HCT116 (cell line): ENCODE results near the gene RASGEF1C. TPM values are rescaled to one million over a fixed set of nuclear protein-coding genes. Genes with fewer than 3 reads are reported as not detected.

ENCODE experiments used
- ATAC-seq: fragments of 200-7000 bp; cut with Tn5 transposase; 2 replicates; pipeline ENCODE4 v1.9.1; 2020; ENCODE audit warnings: mild to moderate bottlenecking, moderate library complexity
- BruUV-seq: library from RNA; stranded (reverse); fragments of 400-500 nt; replicated peaks from 2 replicates; lab custom pipeline; 2021; lab: Mats Ljungman, UMichigan
- CTCF ChIA-PET: fragments of 300-600 bp; sonication (Branson Sonifier 250); formaldehyde crosslinking; loops from one replicate; lab custom pipeline; 2021; ENCODE audit warnings: antibody characterized with exemption; lab: Charles Lee
- POLR2A ChIA-PET: fragments of 300-600, 350-600 bp; sonication (Branson Sonifier 250); formaldehyde crosslinking; loops from one replicate; lab custom pipeline; 2021; ENCODE audit warnings: antibody characterized with exemption; lab: Charles Lee
- RAD21 ChIA-PET, 2 experiments: fragments of 300-600 bp; sonication (Branson Sonifier 250); formaldehyde crosslinking; loops; one replicate each; lab custom pipeline; 2023; ENCODE audit warnings: low total read pairs in 2 of 2; ENCODE audit not compliant: uncharacterized antibody in 2 of 2, unreplicated experiment in 2 of 2, low non-redundant PET in 1 of 2; lab: Charles Lee
- DNase-seq: peaks from one replicate; pipeline ENCODE4 v3.0.0-alpha.2; 2010; ENCODE audit warnings: low read depth, low spot score
- H2AFZ ChIP-seq: fragments of 200-600 bp; shearing (Covaris generic), sonication (generic); 2 replicates; pipeline ENCODE4 v1.6.1; 2017; ENCODE audit warnings: low read depth, mixed run types, mixed read lengths, antibody characterized with exemption, low read length; ENCODE audit not compliant: poor library complexity, severe bottlenecking
- H3K27ac ChIP-seq: 2 replicates; pipeline ENCODE4 v1.5.1; 2012; ENCODE audit warnings: low read depth, low read length
- H3K27me3 ChIP-seq: fragments of 200-600 bp; sonication (generic); 2 replicates; pipeline ENCODE4 v1.6.1; 2016; ENCODE audit warnings: mixed run types, low read length, mixed read lengths; ENCODE audit not compliant: insufficient read depth
- H3K36me3 ChIP-seq, 2 experiments: fragments of 200-500 bp in 1 of 2; fragments of 200-600 bp in 1 of 2; sonication (Bioruptor generic) in 1 of 2; sonication (generic) in 1 of 2; 2 replicates each; pipeline versions ENCODE4 v1.5.1 to v1.6.1; 2014 to 2016; ENCODE audit warnings: low read length in 2 of 2, inconsistent platforms in 1 of 2, mixed read lengths in 1 of 2, mixed run types in 1 of 2; ENCODE audit not compliant: insufficient read depth in 2 of 2, control insufficient read depth in 1 of 2
- H3K4me1 ChIP-seq, 2 experiments: fragments of 200-600 bp in 1 of 2; sonication (generic) in 1 of 2; 2 replicates each; pipeline versions ENCODE4 v1.5.1 to v1.6.1; 2012 to 2017; ENCODE audit warnings: low read length in 2 of 2, inconsistent platforms in 1 of 2, mild to moderate bottlenecking in 1 of 2, mixed read lengths in 1 of 2, mixed run types in 1 of 2, moderate library complexity in 1 of 2; ENCODE audit not compliant: insufficient read depth in 2 of 2, control insufficient read depth in 1 of 2
- H3K4me2 ChIP-seq: fragments of 200-600 bp; sonication (generic); 2 replicates; pipeline ENCODE4 v1.6.1; 2017; ENCODE audit warnings: mixed run types, low read length, mixed read lengths
- H3K4me3 ChIP-seq, 2 experiments: fragments of 200-600 bp in 1 of 2; sonication (generic) in 1 of 2; replicated peaks in 1 of 2; 2 replicates each; pipeline ENCODE4 v1.5.1; 2011 to 2016; ENCODE audit warnings: low read length in 2 of 2, control low read depth in 1 of 2, low read depth in 1 of 2, mild to moderate bottlenecking in 1 of 2, mixed read lengths in 1 of 2, mixed run types in 1 of 2
- H3K79me2 ChIP-seq: fragments of 200-600 bp; sonication (generic); 2 replicates; pipeline ENCODE4 v1.6.1; 2017; ENCODE audit warnings: mild to moderate bottlenecking, mixed run types, low read length, moderate library complexity, mixed read lengths; ENCODE audit not compliant: insufficient read depth
- H3K9ac ChIP-seq: fragments of 200-600 bp; sonication (generic); 2 replicates; pipeline ENCODE4 v1.6.1; 2016; ENCODE audit warnings: low read length, mixed read lengths
- H3K9me2 ChIP-seq: fragments of 200-600 bp; sonication (generic), shearing (Covaris generic); 2 replicates; pipeline ENCODE4 v1.6.1; 2017; ENCODE audit warnings: mixed run types, mild to moderate bottlenecking, moderate library complexity; ENCODE audit not compliant: insufficient read depth
- H3K9me3 ChIP-seq, 2 experiments: fragments of 200-500 bp in 1 of 2; fragments of 200-600 bp in 1 of 2; sonication (Bioruptor generic) in 1 of 2; sonication (generic) in 1 of 2; 2 replicates each; pipeline ENCODE4 v1.6.1; 2014 to 2017; ENCODE audit warnings: low read length in 2 of 2, mixed read lengths in 2 of 2, inconsistent platforms in 1 of 2, low read depth in 1 of 2, mild to moderate bottlenecking in 1 of 2, mixed run types in 1 of 2, moderate library complexity in 1 of 2; ENCODE audit not compliant: control insufficient read depth in 1 of 2, insufficient read depth in 1 of 2
- H4K20me1 ChIP-seq: fragments of 200-600 bp; sonication (generic), shearing (Covaris generic); 2 replicates; pipeline ENCODE4 v1.6.1; 2017; ENCODE audit warnings: mixed run types, mild to moderate bottlenecking, moderate library complexity; ENCODE audit not compliant: insufficient read depth
- EZH2phosphoT487 ChIP-seq: fragments of 200-600 bp; IDR thresholded peaks from 2 replicates; pipeline ENCODE4 v1.6.1; 2018; ENCODE audit warnings: antibody characterized with exemption, borderline replicate concordance
- FOSL1 ChIP-seq: IDR thresholded peaks from 2 replicates; pipeline ENCODE4 v1.6.1; 2012; ENCODE audit warnings: low read depth
- POLR2A ChIP-seq: IDR thresholded peaks from 2 replicates; pipeline ENCODE4 v1.7.0; 2011; ENCODE audit warnings: borderline replicate concordance; ENCODE audit not compliant: insufficient read depth, insufficient read length; ENCODE audit errors: extremely low read depth
- RAD21 ChIP-seq: IDR thresholded peaks from 2 replicates; pipeline ENCODE4 v1.6.1; 2012; ENCODE audit warnings: low read depth, mild to moderate bottlenecking
- SIN3A ChIP-seq: IDR thresholded peaks from 2 replicates; pipeline ENCODE4 v1.6.1; 2012; ENCODE audit warnings: low read depth
- ZNF274 ChIP-seq: fragments of 200-500 bp; sonication (Bioruptor generic); IDR thresholded peaks from 2 replicates; pipeline ENCODE4 v1.6.1; 2014; ENCODE audit warnings: mild to moderate bottlenecking, low read depth, low read length, inconsistent platforms
- intact Hi-C: fragments of 100-400 bp; cut with micrococcal nuclease; formaldehyde crosslinking; loops from 2 replicates; pipeline ENCODE4 v1.10.0; 2022
- total RNA-seq: library from RNA; stranded (reverse); gene quantifications from one replicate; pipeline ENCODE4 v1.2.1, GENCODE V29; 2021; ENCODE audit not compliant: unreplicated experiment
- TF ChIP-seq, protein P1 (sequence below): IDR thresholded peaks from 2 replicates; pipeline ENCODE4 v1.6.1; 2012; ENCODE audit warnings: low read depth

RASGEF1C gene
- total RNA-seq, 1 experiment from 2014 or later, result 1.2 TPM

DNA sequence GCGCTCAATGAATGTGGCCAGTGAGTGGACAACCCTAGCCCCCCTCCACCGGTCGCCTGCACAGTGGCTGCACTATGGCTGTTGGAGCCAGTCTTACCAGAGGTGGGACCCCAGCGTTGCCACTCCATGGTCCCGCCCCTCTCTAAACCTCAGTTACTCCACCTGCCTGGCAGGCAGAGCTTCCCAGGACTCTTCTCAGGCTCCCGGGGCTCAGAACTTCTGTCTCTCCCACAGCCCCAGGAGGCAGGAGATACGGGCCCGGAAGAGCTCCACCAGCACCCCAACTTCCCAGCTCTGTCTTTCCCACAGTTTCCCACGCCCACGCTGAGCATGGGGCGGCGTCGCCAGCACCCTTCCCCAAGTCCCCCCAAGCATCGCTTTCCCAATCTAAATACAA, 975 bp downstream of the RASGEF1C start:
- BruUV-seq, result no TSS peak
- RAD21 ChIA-PET, result no interaction called here
- Histone ChIP-seq H3K4me2 (peak overlapping the region; percentile 89), H3K9me3 (no peaks in the 10 kb centered on the region), H3K9ac (peak overlapping the region; percentile 45; the same call in 1 of the 2 replicates), H3K79me2 (no peaks in the 10 kb centered on the region), H2AFZ (no peak overlapping the region), H3K4me1 (peaks cover 5 to 14% of the 10 kb centered on the region in 2 experiments; a peak in 3 of 4 replicates), H3K4me3 (peak overlapping the region; percentile 47 to 60), H3K36me3 (no peaks in the 10 kb centered on the region), H3K27ac (no peak overlapping the region), H3K27me3 (no peaks in the 10 kb centered on the region), H4K20me1 (no peaks in the 10 kb centered on the region), H3K9me2 (no peaks in the 10 kb centered on the region)
- POLR2A ChIA-PET, result no interaction called here
- TF ChIP-seq ZNF274, result no peak
- TF ChIP-seq SIN3A, result no peak
- TF ChIP-seq EZH2phosphoT487, result no peak
- no peak for TF ChIP-seq RAD21
- TF ChIP-seq FOSL1, result no peak
- ATAC-seq (no peak), DNase-seq (no peak)
- intact Hi-C loops, result loop anchor here (2.0 to 10.0 kb wide), 2 partner anchors 81 to 267 kb away; no protein-coding TSS in a partner anchor
- CTCF ChIA-PET, result interaction anchor here (1.1 to 1.9 kb wide), 5 partner anchors 8 to 263 kb away, joined by 3 to 6 read pairs (median 4); no protein-coding TSS in a partner anchor

DNA sequence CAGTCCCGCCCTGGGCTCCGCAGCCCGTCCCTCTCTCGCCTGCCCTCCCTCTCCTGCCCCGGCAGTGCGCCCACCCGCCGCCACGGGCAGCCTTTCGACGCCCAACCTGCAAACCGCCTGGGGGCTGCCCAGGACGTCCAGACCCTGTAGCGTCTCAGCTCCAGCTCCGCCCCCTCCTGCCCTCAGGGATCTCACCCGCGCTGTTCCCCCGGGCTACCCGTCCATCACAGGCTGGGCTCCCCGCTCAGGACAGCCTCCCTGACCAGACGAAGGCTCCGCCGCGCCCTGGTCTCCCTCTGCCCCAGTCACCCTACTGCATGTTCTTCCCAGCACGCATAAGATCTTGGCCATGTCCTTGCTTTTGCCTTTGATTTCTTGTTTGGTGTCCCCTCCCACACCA, 1.4 kb downstream of the RASGEF1C start:
- intact Hi-C loops, result loop anchor here (10.0 kb wide), 1 partner anchor 267 kb away; no protein-coding TSS in a partner anchor
- DNase-seq (no peak), ATAC-seq (no peak)
- CTCF ChIA-PET, result interaction anchor here (1.3 to 1.9 kb wide), 2 partner anchors 10 to 264 kb away, joined by 3 to 4 read pairs; no protein-coding TSS in a partner anchor
- no peaks in the 10 kb centered on the region for H3K9me3 ChIP-seq
- H3K27ac ChIP-seq, result no peak overlapping the region
- H3K9ac ChIP-seq, result no peak overlapping the region
- H3K9me2 ChIP-seq, result no peaks in the 10 kb centered on the region
- H2AFZ ChIP-seq, result no peak overlapping the region
- no peak overlapping the region for H3K4me3 ChIP-seq
- H3K4me2 ChIP-seq, result peak overlapping the region; percentile 89
- no peaks in the 10 kb centered on the region for H4K20me1 ChIP-seq
- TF ChIP-seq POLR2A, result no peak
- TF ChIP-seq, protein P1, sequence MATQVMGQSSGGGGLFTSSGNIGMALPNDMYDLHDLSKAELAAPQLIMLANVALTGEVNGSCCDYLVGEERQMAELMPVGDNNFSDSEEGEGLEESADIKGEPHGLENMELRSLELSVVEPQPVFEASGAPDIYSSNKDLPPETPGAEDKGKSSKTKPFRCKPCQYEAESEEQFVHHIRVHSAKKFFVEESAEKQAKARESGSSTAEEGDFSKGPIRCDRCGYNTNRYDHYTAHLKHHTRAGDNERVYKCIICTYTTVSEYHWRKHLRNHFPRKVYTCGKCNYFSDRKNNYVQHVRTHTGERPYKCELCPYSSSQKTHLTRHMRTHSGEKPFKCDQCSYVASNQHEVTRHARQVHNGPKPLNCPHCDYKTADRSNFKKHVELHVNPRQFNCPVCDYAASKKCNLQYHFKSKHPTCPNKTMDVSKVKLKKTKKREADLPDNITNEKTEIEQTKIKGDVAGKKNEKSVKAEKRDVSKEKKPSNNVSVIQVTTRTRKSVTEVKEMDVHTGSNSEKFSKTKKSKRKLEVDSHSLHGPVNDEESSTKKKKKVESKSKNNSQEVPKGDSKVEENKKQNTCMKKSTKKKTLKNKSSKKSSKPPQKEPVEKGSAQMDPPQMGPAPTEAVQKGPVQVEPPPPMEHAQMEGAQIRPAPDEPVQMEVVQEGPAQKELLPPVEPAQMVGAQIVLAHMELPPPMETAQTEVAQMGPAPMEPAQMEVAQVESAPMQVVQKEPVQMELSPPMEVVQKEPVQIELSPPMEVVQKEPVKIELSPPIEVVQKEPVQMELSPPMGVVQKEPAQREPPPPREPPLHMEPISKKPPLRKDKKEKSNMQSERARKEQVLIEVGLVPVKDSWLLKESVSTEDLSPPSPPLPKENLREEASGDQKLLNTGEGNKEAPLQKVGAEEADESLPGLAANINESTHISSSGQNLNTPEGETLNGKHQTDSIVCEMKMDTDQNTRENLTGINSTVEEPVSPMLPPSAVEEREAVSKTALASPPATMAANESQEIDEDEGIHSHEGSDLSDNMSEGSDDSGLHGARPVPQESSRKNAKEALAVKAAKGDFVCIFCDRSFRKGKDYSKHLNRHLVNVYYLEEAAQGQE, result no peak
- H3K4me1 ChIP-seq, result peaks cover 5 to 14% of the 10 kb centered on the region in 2 experiments; a peak in 3 of 4 replicates
- RAD21 ChIA-PET, result no interaction called here
- POLR2A ChIA-PET, result no interaction called here
- H3K27me3 ChIP-seq, result no peaks in the 10 kb centered on the region
- no peaks in the 10 kb centered on the region for H3K79me2 ChIP-seq
- no peaks in the 10 kb centered on the region for H3K36me3 ChIP-seq
- no TSS peak for BruUV-seq
